ENCODE results near the gene ACER1.

ACER1 gene

GRCh38 chr19:6298413-6298812 lies 35.0 kb downstream of the ACER1 start (continued):
- TF ChIP-seq SETDB1 (IDR thresholded peaks at IDR 0.05; ENCODE audit: insufficient read length, low read length) = no peak
- TF ChIP-seq, protein P1, sequence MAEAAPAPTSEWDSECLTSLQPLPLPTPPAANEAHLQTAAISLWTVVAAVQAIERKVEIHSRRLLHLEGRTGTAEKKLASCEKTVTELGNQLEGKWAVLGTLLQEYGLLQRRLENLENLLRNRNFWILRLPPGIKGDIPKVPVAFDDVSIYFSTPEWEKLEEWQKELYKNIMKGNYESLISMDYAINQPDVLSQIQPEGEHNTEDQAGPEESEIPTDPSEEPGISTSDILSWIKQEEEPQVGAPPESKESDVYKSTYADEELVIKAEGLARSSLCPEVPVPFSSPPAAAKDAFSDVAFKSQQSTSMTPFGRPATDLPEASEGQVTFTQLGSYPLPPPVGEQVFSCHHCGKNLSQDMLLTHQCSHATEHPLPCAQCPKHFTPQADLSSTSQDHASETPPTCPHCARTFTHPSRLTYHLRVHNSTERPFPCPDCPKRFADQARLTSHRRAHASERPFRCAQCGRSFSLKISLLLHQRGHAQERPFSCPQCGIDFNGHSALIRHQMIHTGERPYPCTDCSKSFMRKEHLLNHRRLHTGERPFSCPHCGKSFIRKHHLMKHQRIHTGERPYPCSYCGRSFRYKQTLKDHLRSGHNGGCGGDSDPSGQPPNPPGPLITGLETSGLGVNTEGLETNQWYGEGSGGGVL (tag by site-specific recombination; IDR thresholded peaks at IDR 0.05) = no peak
- TF ChIP-seq, protein P2, sequence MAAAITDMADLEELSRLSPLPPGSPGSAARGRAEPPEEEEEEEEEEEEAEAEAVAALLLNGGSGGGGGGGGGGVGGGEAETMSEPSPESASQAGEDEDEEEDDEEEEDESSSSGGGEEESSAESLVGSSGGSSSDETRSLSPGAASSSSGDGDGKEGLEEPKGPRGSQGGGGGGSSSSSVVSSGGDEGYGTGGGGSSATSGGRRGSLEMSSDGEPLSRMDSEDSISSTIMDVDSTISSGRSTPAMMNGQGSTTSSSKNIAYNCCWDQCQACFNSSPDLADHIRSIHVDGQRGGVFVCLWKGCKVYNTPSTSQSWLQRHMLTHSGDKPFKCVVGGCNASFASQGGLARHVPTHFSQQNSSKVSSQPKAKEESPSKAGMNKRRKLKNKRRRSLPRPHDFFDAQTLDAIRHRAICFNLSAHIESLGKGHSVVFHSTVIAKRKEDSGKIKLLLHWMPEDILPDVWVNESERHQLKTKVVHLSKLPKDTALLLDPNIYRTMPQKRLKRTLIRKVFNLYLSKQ (tag by site-specific recombination; IDR thresholded peaks at IDR 0.05; ENCODE audit: borderline replicate concordance) = no peak
- no peak for TF ChIP-seq ZNF843 (tag by site-specific recombination; IDR thresholded peaks at IDR 0.05)
- no peak for TF ChIP-seq ZNF404 (tag by site-specific recombination; IDR thresholded peaks at IDR 0.05)
- no peak for TF ChIP-seq ZNF610 (tag by site-specific recombination; IDR thresholded peaks at IDR 0.05; ENCODE audit: borderline replicate concordance)
- TF ChIP-seq OVOL3 (tag by site-specific recombination; IDR thresholded peaks at IDR 0.05) = no peak
- no peak for TF ChIP-seq ZNF311 (tag by site-specific recombination; IDR thresholded peaks at IDR 0.05; ENCODE audit: borderline replicate concordance)
- TF ChIP-seq, protein P3, sequence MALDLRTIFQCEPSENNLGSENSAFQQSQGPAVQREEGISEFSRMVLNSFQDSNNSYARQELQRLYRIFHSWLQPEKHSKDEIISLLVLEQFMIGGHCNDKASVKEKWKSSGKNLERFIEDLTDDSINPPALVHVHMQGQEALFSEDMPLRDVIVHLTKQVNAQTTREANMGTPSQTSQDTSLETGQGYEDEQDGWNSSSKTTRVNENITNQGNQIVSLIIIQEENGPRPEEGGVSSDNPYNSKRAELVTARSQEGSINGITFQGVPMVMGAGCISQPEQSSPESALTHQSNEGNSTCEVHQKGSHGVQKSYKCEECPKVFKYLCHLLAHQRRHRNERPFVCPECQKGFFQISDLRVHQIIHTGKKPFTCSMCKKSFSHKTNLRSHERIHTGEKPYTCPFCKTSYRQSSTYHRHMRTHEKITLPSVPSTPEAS (tag by site-specific recombination; IDR thresholded peaks at IDR 0.05) = no peak
- no peak for TF ChIP-seq ZNF658 (tag by site-specific recombination; IDR thresholded peaks at IDR 0.05)
- TF ChIP-seq KLF16 (tag by site-specific recombination; IDR thresholded peaks at IDR 0.05) = no peak

GRCh38 chr19:6297202-6297601 lies 36.2 kb downstream of the ACER1 start:
- no peaks in the 10 kb centered on the region for H3K36me3 ChIP-seq (ENCODE audit: control insufficient read depth in 2 of 2, insufficient read depth in 1 of 2, low read length in 2 of 2)
- CTCF ChIA-PET = interaction anchor here (0.6 to 2.8 kb wide), 3 partner anchors 23 to 564 kb away, joined by 3 to 12 read pairs (median 3); no protein-coding TSS in a partner anchor
- POLR2A ChIA-PET = no interaction called here
- no peak overlapping the region for H3K4me3 ChIP-seq (ENCODE audit: low read depth, low read length)
- no peaks in the 10 kb centered on the region for H3K9me3 ChIP-seq (ENCODE audit: control insufficient read depth, insufficient read depth, low read depth, low read length)
- TF ChIP-seq SALL2 (tag by site-specific recombination; IDR thresholded peaks at IDR 0.05; ENCODE audit: borderline replicate concordance) = no peak
- TF ChIP-seq ZNF416 (tag by site-specific recombination; IDR thresholded peaks at IDR 0.05) = no peak
- no peak for TF ChIP-seq ZNF239 (tag by site-specific recombination; IDR thresholded peaks at IDR 0.05)
- TF ChIP-seq HOXA7 (CRISPR knock-in tag; IDR thresholded peaks at IDR 0.05; ENCODE audit: borderline replicate concordance) = no peak
- TF ChIP-seq IKZF3 (tag by site-specific recombination; IDR thresholded peaks at IDR 0.05) = no peak
- no peak for TF ChIP-seq ZNF707 (tag by site-specific recombination; IDR thresholded peaks at IDR 0.05)
- TF ChIP-seq ZNF341 (tag by site-specific recombination; IDR thresholded peaks at IDR 0.05; ENCODE audit: low read depth) = no peak
- no peak for TF ChIP-seq GLI4 (tag by site-specific recombination; IDR thresholded peaks at IDR 0.05)
- no peaks in the 10 kb centered on the region for H3K4me1 ChIP-seq (ENCODE audit: control insufficient read depth, insufficient read depth, low read length)
- no peak overlapping the region for H3K27ac ChIP-seq (ENCODE audit: extremely low read depth, low read depth, low read length)

GRCh38 chr19:6292006-6292405 lies 41.4 kb downstream of the ACER1 start:
- Histone ChIP-seq H3K4me3 (ENCODE audit: low read depth, low read length) (no peak overlapping the region), H3K4me1 (ENCODE audit: control insufficient read depth, insufficient read depth, low read length) (no peaks in the 10 kb centered on the region), H3K27ac (ENCODE audit: extremely low read depth, low read depth, low read length) (no peak overlapping the region), H3K36me3 (ENCODE audit: control insufficient read depth in 2 of 2, insufficient read depth in 1 of 2, low read length in 2 of 2) (no peaks in the 10 kb centered on the region), H3K9me3 (ENCODE audit: control insufficient read depth, insufficient read depth, low read depth, low read length) (no peaks in the 10 kb centered on the region)
- ChIA-PET POLR2A (interaction anchor here (0.5 kb wide), 1 partner anchor 25 kb away, joined by 4 read pairs; no protein-coding TSS in a partner anchor), CTCF (no interaction called here)
- TF ChIP-seq ZNF558 (tag by site-specific recombination; IDR thresholded peaks at IDR 0.05) (peak; percentile 81), ZNF544 (tag by site-specific recombination; IDR thresholded peaks at IDR 0.05) (no peak), ZNF626 (tag by site-specific recombination; IDR thresholded peaks at IDR 0.05) (peak; percentile 99), ZNF658 (tag by site-specific recombination; IDR thresholded peaks at IDR 0.05) (peak; percentile 80; the same call in 1 of the 2 replicates), ZNF529 (tag by site-specific recombination; IDR thresholded peaks at IDR 0.05; ENCODE audit: insufficient replicate concordance) (peak; percentile 73), MEIS1 (CRISPR knock-in tag; IDR thresholded peaks at IDR 0.05; ENCODE audit: borderline replicate concordance) (no peak), KLF8 (tag by site-specific recombination; IDR thresholded peaks at IDR 0.05) (peak; percentile 56; the same call in 1 of the 2 replicates), ZNF157 (tag by site-specific recombination; IDR thresholded peaks at IDR 0.05) (0 out of 2 replicates have a peak, but pooled peaks have one; percentile 16), ZNF664 (tag by site-specific recombination; IDR thresholded peaks at IDR 0.05) (no peak), ZNF169 (tag by site-specific recombination; IDR thresholded peaks at IDR 0.05) (0 out of 2 replicates have a peak, but pooled peaks have one; percentile 75), ZNF621 (tag by site-specific recombination; IDR thresholded peaks at IDR 0.05) (peak; percentile 51; the same call in 1 of the 2 replicates), ZFP3 (tag by site-specific recombination; IDR thresholded peaks at IDR 0.05; ENCODE audit: low read depth) (no peak), SETDB1 (IDR thresholded peaks at IDR 0.05; ENCODE audit: insufficient read length, low read length) (peak; percentile 99), ZNF660 (tag by site-specific recombination; IDR thresholded peaks at IDR 0.05) (0 out of 2 replicates have a peak, but pooled peaks have one; percentile 48)
- TF ChIP-seq, protein P4, sequence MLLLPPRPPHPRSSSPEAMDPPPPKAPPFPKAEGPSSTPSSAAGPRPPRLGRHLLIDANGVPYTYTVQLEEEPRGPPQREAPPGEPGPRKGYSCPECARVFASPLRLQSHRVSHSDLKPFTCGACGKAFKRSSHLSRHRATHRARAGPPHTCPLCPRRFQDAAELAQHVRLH (tag by site-specific recombination; IDR thresholded peaks at IDR 0.05) = 0 out of 2 replicates have a peak, but pooled peaks have one; percentile 41
